ENCODE data around the gene ZNF148.

ZNF148 gene

GRCh38 chr3:125177746-125178145 is 197.4 kb downstream of the ZNF148 start:
- no peak overlapping the region for H3K4me3 ChIP-seq (ENCODE audit: control insufficient read depth, low read depth, low read length)
- DNase-seq (ENCODE audit: low read depth): no peak
- TF ChIP-seq CTCF (conservative IDR thresholded peaks at IDR 0.05; ENCODE audit: control insufficient read depth, insufficient read depth, low read depth, low read length): no peak
